GM18907 (cell line): ENCODE results near the gene MGAT5B.

ENCODE experiments used
- ATAC-seq: cut with Tn5 transposase; IDR thresholded peaks from one replicate; pipeline ENCODE4 v1.9.1; 2021; ENCODE audit warnings: mild to moderate bottlenecking, moderate library complexity; ENCODE audit not compliant: unreplicated experiment

MGAT5B gene

GRCh38 chr17:76946772-76947135 is 78.5 kb downstream of the MGAT5B start:
- ATAC-seq, result no peak

GRCh38 chr17:76947309-76947708 is 79.1 kb downstream of the MGAT5B start:
- no peak for ATAC-seq

GRCh38 chr17:76947771-76948170 is 79.6 kb downstream of the MGAT5B start:
- ATAC-seq, result no peak

GRCh38 chr17:76948301-76948700 is 80.1 kb downstream of the MGAT5B start:
- ATAC-seq, result no peak

GRCh38 chr17:76948726-76949342 is 80.6 kb downstream of the MGAT5B start:
- no peak for ATAC-seq

GRCh38 chr17:76949913-76950695 is 81.9 kb downstream of the MGAT5B start:
- ATAC-seq, result no peak

- ATAC-seq, result no peak
These were observed 83.2 kb downstream of the MGAT5B start for GRCh38 chr17:76951375-76951905.

- ATAC-seq, result no peak
These were observed 84.2 kb downstream of the MGAT5B start for GRCh38 chr17:76952402-76952801.

- no peak for ATAC-seq
These were observed 84.9 kb downstream of the MGAT5B start for GRCh38 chr17:76953066-76953465.

GRCh38 chr17:76953946-76954345 is 85.7 kb downstream of the MGAT5B start:
- no peak for ATAC-seq

- ATAC-seq, result no peak
These were observed 87.0 kb downstream of the MGAT5B start for GRCh38 chr17:76955191-76955590.

- no peak for ATAC-seq
These were observed 88.8 kb downstream of the MGAT5B start for GRCh38 chr17:76956846-76957540.

- no peak for ATAC-seq
These were observed 89.7 kb downstream of the MGAT5B start for GRCh38 chr17:76957678-76958464.

- no peak for ATAC-seq
These were observed 90.8 kb downstream of the MGAT5B start for GRCh38 chr17:76958974-76959373.

- no peak for ATAC-seq
These were observed 93.7 kb downstream of the MGAT5B start for GRCh38 chr17:76961869-76962268.

GRCh38 chr17:76962858-76963257 is 94.7 kb downstream of the MGAT5B start:
- ATAC-seq, result no peak

- no peak for ATAC-seq
These were observed 97.8 kb downstream of the MGAT5B start for GRCh38 chr17:76966016-76966415.

GRCh38 chr17:76966486-76967181 is 98.4 kb downstream of the MGAT5B start:
- ATAC-seq, result no peak

- no peak for ATAC-seq
These were observed 99.6 kb downstream of the MGAT5B start for GRCh38 chr17:76967762-76968161.
